ENCODE measurements around the gene SMARCC2.
"Not testable (repeated sequence)": the region's sequence is repeated elsewhere in the genome, so short reads cannot be mapped to it uniquely, and the experiment has no call there.

SMARCC2 gene

DNA sequence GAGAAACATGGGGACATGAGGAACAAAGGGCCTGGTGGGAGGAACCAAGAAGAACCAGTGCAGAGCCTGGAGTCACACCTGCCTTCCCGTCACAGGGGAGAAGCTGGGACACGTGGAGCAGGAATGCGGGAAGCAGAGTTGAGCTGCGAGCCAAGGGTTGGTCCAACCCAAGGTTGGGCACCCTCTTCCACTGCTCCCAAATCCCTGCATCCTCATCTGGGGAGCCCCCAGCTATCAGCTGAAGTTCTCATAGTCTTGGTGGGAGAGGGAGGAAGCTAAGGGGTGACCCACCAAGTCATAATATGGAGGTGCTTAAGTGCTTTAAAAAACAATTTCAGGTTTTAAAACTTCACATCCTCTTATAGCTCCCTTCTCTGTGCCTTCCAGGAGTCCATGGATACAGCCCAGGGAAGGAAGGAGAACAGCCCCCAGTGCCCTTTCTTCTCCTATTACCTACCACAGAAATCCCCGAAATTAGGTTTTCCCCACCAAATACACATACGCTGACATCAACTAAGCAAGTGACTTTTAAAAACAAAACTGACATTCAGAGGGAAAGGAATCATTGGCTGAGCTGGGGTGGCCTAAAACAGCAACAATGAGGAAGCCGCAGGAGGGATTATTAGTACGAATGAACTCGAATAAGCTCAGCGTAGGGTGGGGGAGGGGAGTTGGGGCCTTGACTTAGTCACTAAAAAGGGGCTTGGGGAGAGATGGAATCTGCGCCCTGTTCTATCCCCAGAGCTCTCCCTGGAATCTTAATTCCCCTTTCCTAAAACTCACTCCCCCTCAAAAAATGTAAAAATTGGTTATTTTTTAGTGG is 26.6 kb downstream of the SMARCC2 start:
- no peak for DNase-seq

DNA sequence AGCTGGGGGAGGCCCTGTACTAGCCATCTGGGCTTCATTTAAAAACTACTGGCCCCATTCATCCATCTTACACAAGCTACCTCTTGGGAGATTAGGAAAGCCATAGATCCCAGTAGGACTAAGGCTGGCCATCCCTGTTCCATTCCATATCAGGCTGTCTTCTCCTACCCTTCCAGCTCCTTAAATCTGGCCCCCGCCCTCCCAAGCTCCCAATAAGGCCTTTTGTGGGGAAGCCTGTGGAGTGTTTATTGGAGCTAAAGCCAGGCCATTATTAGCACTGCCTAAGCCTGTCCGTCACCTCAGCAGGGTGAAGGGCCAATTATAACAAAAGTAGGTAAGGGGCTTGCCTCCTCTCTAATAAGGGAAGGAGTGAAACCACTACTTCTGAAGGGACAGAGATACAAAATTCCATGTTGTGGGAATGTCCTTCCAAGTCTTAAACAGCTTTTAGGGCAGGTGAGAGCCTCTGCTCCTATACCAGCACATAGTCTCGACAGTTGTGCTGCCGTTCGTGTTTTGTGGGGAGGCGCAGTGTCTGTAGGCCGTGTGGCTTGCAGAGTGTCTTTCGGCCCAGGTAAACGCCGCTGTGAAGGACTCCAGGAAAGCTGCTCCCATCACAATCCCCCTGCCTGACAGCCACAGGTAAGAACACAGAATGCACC is 27.5 kb downstream of the SMARCC2 start:
- DNase-seq: no peak

DNA sequence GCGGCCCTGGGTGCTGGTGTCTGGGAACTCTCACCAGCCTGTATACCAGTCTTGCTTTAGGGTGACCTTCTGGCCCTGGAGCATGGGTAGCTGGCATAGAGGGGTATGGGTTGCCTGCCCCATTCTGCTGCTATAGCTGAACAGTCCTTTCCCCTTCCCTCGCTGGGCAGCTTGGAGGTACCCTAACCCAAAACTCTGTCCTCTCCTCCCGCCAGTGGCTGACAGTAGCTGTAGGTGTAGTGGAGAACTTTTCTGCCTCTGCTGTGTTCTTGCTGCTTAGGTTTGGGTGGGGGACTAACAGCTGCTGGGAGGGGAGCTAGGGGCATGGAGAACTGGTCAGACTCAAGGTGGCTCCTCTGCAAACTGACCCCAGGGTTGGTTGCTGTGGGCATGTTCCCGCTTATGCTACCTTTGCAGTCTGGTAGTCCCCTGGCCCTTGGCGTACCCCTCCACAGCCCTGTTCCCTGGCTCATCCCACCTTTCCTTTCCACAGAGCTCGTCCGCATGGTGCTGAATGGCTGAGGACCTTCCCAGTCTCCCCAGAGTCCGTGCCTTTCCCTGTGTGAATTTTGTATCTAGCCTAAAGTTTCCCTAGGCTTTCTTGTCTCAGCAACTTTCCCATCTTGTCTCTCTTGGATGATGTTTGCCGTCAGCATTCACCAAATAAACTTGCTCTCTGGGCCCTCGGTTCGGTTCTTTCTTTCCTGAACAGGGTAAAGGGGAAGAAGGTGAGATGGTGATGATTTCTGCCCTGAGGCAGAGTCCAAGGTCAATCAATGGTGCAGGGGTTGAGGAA is 28.2 kb downstream of the SMARCC2 start:
- DNase-seq: no peak

DNA sequence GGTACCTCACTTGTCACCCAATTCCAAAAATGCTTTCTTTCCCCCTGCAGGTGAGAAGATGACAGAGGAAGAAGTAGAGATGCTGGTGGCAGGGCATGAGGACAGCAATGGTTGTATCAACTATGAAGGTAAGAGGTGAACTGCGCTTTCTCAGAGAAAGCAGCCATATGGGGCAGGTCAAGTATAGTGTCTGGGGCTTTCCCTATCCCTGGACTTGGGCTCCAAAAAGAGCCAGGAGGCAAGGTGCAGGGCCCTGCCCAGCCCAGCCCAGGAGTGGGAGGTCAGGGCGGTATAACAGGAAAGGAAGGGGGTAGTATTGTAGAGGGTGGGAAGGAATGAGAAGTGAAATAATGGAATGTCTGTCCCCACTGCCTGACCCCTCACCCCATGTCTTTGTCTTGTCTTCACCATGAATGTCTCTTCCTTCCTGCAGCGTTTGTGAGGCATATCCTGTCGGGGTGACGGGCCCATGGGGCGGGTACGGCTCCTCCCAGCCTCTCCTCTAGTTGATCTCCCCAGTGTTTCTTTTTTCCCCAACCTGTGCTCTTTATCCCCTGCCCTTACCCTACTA is 29.0 kb downstream of the SMARCC2 start:
- DNase-seq: peak; percentile 54 to 67

DNA sequence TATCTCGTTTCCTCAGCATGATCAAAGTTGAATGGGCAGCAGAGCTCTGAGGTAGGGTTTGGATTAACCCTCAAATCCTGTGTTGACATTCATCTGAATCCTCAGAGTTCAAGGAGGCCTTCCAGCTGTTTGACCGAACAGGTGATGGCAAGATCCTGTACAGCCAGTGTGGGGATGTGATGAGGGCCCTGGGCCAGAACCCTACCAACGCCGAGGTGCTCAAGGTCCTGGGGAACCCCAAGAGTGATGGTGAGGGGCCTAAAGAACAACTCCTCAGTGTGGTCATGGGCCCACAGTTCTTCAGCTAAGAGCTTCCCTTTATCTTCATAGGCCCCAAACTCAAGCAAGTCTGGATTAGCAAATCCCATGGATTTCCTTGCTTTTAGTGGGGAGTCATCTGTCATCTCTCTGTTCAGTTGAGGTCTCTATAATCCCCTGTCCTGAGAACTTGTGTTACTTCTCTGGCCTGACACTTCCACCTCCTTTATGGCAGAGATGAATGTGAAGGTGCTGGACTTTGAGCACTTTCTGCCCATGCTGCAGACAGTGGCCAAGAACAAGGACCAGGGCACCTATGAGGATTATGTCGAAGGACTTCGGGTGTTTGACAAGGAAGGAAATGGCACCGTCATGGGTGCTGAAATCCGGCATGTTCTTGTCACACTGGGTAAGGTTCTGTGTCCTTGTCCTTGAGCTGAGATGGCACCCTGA is 29.6 kb downstream of the SMARCC2 start:
- no peak for DNase-seq

DNA sequence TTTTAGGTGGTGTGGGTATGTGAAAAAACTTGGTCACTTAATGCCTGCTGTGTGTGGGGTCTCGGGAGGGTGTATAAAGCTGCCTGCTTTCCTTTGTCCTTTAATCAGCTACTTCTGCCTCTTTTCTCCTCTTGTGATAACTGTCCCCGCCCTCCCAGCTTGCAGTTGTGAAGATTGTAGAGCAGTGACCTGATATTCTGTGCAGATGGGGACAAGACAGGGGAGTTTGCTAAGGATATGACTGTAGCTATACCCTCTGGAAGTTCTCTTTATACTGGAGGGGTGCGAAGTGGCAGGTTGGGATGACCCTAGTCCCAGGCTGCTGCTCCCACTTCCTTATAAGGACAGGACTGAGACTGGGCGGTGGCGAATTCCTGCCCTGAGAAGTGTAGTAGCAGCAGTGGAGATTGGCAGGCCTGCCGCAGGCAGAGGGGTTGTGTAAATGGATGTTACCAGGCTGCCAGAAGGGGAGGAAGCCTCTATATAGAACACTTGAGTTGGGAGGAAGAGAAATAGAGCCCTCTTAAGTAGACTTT is 30.3 kb downstream of the SMARCC2 start:
- DNase-seq: peak in 1 of 2 donors; percentile 48

DNA sequence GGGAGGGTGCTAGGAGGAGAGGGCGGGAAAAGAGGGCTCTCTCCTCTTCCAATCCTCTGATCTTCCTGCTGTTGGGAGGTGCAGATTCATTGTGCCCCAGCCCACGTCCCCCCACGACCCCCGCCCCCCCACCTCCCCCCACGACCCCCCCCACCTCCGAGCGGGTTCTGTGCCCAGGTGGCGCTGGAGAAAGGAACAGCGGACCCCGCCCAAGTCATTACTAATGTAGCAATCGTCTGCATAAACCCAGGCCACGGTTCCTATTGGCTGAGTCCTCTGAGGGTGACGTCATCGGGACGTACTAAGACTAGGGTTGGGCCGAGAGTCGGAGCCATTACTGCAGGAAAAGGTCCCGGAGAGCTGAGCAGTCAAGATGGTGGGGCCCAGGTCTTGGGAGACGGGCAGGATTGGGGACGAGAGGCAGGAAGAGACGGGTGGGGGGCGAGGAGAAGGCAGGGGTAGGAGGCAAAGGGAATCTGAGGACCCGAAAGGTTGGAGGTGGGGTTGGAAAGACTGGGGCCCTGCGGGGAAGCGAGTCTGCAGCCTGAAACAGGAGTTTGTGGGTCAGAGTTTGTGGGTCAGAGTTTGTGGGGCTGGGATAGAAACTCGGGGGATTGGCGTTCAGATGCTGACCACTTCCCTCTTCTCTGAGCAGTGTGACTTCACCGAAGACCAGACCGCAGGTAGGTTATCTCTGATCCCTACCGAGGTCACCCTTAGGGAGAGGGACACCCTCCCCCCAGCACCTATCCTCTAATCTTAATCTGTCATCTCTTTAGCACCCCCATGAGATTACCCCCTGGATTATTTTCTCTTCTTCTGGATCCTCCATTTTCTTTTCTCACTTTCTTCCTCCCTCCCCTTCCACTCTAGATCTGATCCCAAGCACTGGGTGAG is 31.0 kb downstream of the SMARCC2 start, which contains the start of gene MYL6:
Gene MYL6 (plus strand): TSS at position 331 of the 897 bp plus-strand sequence. CDS start 43 bp downstream, at position 374.
- peak; percentile 89 to 92 for DNase-seq

DNA sequence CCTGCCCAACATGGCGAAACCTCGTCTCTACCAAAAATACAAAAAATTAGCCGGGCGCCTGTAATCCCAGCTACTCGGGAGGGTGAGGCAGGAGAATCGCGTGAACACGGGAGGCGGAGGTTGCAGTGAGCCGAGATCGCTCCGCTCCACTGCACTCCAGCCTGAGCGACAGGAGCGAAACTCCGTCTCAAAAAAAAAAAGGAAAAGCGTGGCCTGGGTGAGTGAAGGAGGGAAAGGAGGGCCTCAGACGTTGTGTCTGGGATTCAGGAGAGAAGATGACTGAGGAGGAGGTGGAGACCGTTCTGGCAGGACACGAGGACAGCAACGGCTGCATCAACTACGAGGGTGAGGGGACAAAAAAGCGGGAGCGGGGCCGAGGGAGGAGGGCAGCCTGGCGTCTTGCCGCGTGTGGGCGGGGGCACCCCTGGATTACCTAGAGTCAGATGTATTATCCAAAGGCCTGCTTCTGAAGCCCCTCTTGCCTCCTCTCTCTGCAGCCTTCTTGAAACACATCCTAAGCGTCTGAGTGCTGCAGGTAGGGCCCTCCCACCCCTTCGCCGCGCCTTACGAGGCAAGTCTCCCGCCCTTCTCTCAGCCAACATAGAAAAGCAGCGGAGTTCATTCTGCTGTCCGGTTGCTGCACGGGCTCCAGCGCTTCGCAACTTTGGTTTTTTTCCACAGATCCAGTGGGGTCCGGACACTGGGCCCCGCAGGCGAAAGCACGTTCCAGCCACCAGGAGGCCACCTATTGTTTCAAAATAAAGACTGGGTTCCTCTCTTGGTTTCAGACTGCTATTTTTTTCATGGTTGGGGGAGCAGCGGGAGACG is 31.9 kb downstream of the SMARCC2 start:
- DNase-seq: peak; percentile 60 to 66

DNA sequence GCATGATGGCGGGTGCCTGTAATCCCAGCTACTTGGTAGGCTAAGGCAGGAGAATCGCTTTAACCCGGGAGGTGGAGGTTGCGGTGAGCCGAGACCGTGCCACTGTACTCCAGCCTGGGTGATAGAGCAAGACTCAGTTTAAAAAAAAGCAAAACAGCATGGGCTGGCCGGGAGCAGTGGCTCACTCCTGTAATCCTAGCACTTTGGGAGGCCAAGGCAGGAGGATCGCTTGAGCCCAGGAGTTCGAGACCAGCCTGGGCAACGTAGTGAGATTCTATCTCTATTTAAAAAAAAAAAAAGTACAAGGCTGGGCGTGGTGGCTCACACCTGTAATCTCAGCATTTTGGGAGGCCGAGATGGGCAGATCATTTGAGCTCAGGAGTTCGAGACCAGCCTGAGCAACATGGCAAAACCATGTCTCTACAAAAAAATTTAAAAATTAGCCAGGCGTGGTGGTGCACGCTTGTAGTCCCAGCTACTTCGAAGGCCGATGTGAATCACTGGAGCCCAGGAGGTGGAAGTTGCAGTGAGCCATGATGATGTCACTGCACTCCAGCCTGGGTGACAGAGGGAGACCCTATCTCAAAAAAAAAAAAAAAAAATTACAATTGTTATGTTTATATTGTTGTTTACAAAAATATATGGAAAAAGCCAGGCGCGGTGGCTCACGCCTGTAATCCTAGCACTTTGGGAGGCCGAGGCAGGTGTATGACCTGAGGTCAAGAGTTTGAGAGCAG is 32.7 kb downstream of the SMARCC2 start:
- not testable (repeated sequence) for DNase-seq

DNA sequence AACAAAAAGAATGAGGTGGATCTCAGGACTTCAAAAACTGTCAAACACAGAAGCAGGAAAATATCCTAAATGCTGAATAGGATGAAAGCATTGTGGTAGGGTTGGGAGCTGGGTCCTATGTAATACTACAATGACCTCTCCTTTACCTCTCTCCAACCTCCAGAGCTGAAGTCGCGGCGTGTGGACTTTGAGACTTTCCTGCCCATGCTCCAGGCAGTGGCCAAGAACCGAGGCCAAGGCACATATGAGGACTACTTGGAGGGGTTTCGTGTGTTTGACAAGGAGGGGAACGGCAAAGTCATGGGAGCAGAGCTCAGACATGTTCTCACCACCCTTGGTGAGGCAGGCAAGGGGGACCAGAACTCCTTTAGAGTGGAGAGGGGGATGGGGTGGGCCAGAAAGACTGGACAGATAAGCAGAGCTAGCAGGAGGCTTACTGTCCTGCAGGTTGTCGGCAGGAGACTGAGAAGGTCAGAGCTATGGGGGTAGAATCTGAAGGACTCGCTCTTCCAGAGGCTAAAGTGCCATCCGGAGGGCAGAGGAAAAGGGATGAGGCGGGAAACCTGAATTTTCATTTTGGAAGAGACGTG is 33.9 kb downstream of the SMARCC2 start:
- no peak for DNase-seq

DNA sequence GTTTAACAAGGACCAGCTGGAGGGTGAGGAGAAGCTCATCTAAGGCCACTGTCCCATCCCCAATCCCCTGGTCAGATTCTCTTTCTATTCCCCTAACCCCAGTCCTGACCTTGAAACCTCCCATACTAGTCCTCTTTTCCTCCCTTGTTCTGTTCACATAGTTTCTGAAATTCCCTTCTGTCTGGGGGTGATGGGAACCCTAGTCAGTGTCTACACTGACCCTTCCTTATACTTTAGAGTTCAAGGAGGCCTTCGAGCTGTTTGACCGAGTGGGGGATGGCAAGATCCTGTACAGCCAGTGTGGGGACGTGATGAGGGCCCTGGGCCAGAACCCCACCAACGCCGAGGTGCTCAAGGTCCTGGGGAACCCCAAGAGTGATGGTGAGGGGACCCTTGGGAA is 34.5 kb downstream of the SMARCC2 start:
- DNase-seq: no peak

DNA sequence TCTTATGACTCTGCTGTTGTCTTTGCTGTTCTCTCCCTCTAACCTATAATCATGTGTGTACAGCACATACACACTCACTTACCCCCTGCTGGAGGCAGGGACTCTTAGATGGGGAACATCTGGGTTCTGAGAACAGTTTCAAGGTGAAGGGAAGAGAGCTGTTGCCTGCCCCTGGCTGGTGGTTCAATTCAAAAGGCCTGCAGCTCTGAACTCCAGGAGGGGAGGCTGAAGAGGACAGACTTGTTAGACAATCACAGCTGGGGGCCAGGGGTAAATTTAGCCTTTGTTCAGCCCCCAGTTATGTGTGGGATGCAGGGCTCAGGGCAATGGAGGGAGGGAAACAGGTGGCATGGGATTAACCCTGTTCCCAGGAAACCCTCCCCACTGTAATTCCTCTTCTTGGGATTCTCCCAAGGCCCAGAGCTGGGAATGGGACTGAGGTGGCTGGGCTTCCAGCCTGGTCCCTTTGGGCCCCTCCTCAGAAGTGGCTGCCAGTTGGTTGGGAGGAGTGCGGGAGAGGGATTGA is 35.0 kb downstream of the SMARCC2 start:
- no peak for DNase-seq

DNA sequence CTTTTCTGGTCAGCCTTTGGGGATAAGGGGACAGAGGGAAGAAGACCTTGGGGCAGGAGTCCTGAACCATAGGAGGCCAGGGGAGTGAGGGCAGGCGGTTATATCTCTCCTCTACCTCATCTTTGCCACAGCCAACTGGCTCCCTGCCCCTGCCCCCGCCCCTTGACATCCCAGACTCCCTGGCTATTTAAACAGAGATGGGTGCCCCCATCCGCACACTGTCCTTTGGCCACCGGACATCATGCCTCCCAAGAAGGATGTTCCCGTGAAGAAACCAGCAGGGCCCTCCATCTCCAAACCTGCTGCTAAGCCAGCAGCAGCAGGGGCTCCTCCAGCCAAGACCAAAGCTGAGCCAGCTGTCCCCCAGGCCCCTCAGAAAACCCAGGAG is 35.6 kb downstream of the SMARCC2 start:
- DNase-seq: no peak

DNA sequence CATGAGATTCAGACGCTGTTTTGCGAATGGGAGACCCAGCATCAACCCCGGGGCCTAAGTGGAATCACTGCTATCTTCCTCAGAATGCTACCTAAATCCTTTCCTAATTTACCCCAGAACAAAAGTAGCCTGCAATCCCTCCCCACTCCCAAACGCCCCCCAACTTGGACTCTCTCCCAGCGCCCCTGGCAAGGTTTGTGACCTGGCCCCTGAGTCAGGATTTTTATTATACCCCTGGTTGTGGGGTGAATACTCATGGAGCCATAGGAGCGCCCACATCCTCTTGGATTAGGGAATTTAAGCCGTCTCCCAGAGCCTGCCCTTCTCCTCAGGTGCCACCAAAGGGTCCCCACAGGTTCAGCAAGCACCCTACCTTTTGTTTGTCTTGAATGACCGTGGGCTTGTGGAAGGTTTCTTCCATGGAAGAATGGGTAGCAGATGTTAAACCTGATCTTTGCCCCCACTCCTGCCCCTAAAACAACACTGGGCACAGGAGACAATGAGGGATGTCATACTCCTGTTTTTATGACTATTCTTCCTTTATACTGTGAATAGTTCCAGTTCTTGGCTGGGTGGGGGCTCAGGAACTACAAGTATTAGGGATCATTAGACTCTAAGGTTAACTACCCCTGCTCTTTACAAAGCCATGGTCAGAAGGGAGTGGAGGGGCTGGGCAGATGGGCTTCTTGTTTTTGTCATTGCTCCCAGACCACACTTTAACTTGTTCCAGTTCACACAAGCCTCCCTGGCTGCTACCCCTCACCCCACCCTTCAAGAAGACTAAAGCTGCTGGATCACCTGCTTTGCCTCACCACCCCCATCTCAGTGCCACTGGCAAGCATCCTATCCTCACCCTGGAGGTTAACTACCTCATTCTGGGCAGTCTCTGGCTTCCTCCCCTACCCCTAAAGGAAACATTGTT is 36.3 kb downstream of the SMARCC2 start:
- no peak for DNase-seq

DNA sequence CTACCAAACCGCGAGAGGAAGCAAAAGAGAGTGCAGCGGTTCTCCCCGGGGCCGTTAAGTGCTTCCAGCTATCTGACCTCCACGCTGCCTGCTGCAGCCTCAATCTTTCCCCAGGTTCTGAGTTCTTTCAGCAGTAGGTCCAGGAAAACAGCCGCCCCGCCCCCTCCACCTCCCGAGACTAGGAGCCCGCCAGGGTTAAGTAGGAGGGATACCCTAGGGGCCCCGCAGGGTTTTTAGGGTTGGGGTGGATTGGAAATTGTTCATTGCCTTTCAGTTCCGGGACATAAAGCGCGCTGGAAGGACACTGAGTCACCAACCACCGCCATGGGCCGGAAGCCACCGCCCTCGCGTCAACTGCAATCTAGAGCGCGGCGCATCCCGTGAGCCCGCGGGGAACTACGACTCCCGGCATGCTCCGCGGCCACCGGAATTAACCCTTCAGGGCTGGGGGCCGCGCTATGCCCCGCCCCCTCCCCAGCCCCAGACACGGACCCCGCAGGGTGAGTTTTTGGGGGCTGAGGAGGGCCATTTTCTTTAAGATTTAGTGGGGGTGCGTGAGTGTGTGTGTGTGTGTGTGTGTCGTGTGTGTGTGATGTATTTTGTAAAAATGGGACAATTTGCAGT is 37.0 kb downstream of the SMARCC2 start, which contains the start of gene MYL6B:
Gene MYL6B (plus strand): TSS at position 456 of the 624 bp plus-strand sequence. CDS start 1,332 bp downstream, outside the sequence.
- peak; percentile 95 to 96 for DNase-seq

DNA sequence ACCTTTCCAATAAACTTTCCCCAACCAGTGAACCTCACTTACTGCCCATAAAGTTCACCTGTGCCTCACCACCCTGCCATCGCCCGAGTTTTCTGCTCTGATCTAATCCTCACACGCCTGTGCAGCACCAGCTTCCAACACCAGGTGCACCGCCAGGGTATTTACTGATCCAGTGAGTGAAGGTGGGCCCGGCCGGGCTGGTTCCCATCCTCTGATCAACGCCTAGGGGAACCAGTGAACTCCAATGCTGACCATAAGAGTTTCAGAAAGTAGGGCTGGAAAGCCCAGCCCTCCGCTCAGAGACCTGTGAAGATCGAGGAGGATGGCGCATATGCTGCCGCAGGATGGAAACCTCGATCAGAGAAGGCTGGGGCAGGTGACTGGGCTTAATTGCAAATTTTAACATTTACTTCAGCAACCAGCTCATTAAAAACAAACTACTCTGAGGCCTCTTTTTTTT is 37.6 kb downstream of the SMARCC2 start:
- DNase-seq: peak; percentile 72 to 77

DNA sequence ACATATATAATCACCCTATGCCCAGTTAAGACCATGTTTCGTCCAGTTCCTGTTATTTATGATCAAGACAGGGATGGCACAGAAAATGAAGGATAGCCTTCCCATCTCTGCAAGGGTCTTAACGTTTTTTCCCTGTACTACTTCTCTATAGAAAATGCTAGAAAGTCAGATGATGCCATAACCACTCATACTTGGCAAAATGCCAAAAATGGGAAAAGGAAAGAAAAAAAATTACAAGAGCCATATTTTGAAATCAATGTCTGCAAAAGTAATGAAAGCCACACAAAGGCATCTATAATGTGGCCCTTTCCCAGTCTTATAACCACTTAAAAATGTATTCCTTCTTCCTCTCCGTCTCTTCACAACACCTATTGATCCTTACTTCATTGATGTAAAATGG is 38.7 kb downstream of the SMARCC2 start:
- DNase-seq: no peak
